HUES6 (cell line): ENCODE data around the gene GMDS.

ENCODE experiments used
- H3K27ac ChIP-seq: 2 replicates; pipeline ENCODE4 v1.7.0; 2013; ENCODE audit warnings: low read depth, mild to moderate bottlenecking, low read length, inconsistent platforms
- H3K27me3 ChIP-seq: 2 replicates; pipeline ENCODE4 v1.6.1; 2013; ENCODE audit warnings: low read length; ENCODE audit not compliant: control insufficient read depth, insufficient read depth
- H3K36me3 ChIP-seq: 2 replicates; pipeline ENCODE4 v1.6.1; 2013; ENCODE audit warnings: low read length; ENCODE audit not compliant: control insufficient read depth, insufficient read depth
- H3K4me1 ChIP-seq: 2 replicates; pipeline ENCODE4 v1.6.1; 2013; ENCODE audit warnings: low read length; ENCODE audit not compliant: control insufficient read depth, insufficient read depth
- H3K4me3 ChIP-seq: 2 replicates; pipeline ENCODE4 v1.5.1; 2013; ENCODE audit warnings: low read depth, low read length
- H3K9ac ChIP-seq: one replicate; pipeline ENCODE4 v1.6.1; 2013; ENCODE audit warnings: mild to moderate bottlenecking, low read length
- H3K9me3 ChIP-seq: 2 replicates; pipeline ENCODE4 v1.6.1; 2013; ENCODE audit warnings: low read depth, low read length; ENCODE audit not compliant: control insufficient read depth, insufficient read depth

The GMDS gene

DNA sequence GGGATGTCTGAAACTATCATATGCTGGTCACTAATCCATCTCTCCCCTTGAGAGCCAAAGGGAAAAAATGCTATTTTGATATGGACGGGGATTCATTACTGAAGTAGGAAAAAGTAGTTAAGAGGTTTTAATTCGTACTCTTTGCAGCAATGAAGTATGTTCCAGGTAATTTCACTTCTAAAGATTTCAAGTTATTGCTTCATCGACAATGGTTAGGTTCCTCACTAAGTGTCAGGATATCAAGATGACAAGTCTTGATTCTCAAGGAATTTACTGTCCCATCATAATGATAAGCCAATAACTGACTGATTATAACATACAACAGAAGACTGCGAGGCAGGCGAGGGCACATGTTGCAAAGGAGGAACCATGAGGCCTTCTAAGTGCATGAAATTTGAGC, 57.0 kb downstream of the GMDS start:
- Histone ChIP-seq H3K9ac (no peak overlapping the region), H3K4me3 (no peak overlapping the region), H3K36me3 (no peaks in the 10 kb centered on the region), H3K9me3 (no peaks in the 10 kb centered on the region; the same call in 1 of the 2 replicates), H3K27ac (no peak overlapping the region), H3K4me1 (peaks cover 14% of the 10 kb centered on the region; the same call in 1 of the 2 replicates), H3K27me3 (no peaks in the 10 kb centered on the region)

DNA sequence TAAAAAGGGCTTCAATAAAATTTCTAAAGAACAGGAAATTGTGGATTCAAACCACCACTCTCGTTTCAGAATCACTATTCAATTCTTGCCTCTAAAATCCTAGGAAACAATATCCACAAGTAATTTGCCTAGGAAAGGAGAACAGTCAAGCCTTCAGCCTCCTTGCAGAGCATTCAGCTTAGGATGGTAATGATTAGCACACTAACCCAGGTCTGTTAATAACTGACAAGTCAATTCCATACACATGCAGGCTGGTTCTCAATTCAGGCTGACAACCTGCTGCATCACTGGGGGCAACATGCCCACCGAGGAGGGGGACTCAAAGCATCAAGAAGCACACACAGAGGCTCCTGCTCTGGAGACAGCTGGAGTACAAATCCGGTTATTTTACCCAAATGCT, 57.6 kb downstream of the GMDS start:
- no peaks in the 10 kb centered on the region for H3K36me3 ChIP-seq
- H3K4me1 ChIP-seq, result peaks cover 14% of the 10 kb centered on the region; the same call in 1 of the 2 replicates
- H3K4me3 ChIP-seq, result no peak overlapping the region
- no peaks in the 10 kb centered on the region for H3K27me3 ChIP-seq
- H3K9me3 ChIP-seq, result no peaks in the 10 kb centered on the region; the same call in 1 of the 2 replicates
- no peak overlapping the region for H3K27ac ChIP-seq
- H3K9ac ChIP-seq, result no peak overlapping the region

DNA sequence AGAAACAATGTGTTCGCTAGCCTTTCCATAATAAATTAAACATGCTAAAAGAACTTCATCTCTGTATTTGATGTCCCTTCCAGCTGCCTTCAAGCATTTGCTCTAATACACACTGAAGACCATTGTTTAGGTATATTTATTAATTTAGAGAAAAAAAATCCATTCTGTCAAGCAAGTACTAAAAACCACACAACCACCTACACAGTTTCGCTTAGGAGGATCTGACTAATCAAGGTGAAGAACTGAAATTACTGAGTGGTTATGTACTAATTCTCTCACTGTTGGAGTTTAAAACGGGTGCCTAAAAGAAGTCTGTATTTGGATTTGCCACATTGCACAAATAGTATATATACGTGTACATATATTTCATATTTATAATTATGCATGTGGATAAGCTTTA, 58.9 kb downstream of the GMDS start:
- Histone ChIP-seq H3K27ac (no peak overlapping the region), H3K9ac (no peak overlapping the region), H3K4me1 (peaks cover 14% of the 10 kb centered on the region; the same call in 1 of the 2 replicates), H3K36me3 (no peaks in the 10 kb centered on the region), H3K9me3 (no peaks in the 10 kb centered on the region), H3K27me3 (no peaks in the 10 kb centered on the region), H3K4me3 (no peak overlapping the region)

DNA sequence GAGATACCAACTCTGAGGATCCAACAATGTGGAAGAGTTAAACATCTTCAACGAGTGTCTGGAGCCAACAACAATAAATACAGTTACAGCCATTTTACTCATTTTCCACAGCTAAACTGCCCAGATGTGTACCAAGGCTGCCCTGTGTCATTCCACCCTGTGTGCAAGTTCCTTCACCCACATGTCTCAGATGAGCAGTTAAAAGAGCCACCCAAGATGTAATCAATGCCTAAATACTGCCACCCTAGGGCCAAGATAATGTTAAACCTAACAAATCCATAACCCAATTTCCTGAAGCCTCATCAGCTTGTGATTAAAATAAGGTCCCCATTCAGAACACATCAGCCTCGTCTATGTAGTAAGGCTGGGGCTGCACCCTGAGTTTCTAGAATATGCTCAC, 59.9 kb downstream of the GMDS start:
- Histone ChIP-seq H3K27ac (no peak overlapping the region), H3K9ac (no peak overlapping the region), H3K4me3 (no peak overlapping the region), H3K9me3 (no peaks in the 10 kb centered on the region), H3K4me1 (peaks cover 14% of the 10 kb centered on the region; the same call in 1 of the 2 replicates), H3K27me3 (no peaks in the 10 kb centered on the region), H3K36me3 (no peaks in the 10 kb centered on the region)

DNA sequence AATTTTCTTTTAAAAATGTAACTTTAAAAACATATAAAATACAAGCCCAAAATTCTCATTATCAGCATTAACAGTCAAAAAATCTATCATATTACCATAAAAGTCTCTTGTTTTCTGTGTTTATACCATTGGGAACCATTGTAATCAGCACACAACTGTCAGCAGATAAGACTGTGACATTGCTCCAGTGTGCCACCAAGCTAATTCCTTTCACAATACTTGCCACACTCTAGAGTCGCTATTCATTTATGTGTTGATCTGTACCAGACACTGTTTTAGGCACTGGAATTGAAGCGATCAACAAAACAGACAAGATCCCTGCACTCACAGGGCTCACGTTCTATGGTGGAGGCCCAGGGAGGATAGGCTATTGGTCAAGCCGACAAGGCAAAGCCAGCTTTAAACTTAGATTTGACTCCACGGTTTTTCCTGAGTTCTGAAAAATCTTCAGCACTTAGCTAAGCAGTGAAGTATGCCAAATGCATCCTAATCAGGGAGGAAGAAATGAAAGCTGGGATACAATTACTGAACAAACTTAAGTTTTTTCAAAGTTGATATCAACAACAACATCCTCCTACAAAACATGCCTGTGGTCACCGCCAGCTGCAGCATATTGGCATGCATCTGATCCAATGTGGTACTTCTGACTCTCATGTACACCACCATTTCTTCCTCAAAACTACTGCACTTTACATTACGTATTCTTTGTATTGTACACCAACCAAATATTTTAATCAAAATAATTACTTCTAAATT, 60.5 kb downstream of the GMDS start:
- Histone ChIP-seq H3K9me3 (no peaks in the 10 kb centered on the region), H3K4me3 (no peak overlapping the region), H3K27ac (no peak overlapping the region), H3K4me1 (peaks cover 14% of the 10 kb centered on the region; the same call in 1 of the 2 replicates), H3K36me3 (no peaks in the 10 kb centered on the region), H3K9ac (no peak overlapping the region), H3K27me3 (no peaks in the 10 kb centered on the region)

DNA sequence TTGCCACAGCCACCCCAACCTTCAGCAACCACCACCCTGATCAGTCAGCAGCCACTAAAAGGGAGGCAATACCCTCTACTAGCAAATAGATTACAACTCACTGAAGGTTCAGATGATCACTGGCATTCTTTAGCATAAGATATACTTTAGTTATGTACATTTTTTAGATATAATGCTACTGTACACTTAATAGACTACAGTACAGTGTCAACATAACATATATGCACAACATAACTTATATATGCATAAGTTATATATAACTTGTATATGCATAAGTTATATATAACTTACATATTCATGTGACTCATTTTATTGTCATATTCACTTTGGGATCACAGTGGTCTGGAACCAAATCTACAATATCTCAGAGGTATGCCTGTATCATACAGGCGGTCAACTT, 61.7 kb downstream of the GMDS start:
- Histone ChIP-seq H3K27me3 (no peaks in the 10 kb centered on the region), H3K9me3 (no peaks in the 10 kb centered on the region), H3K36me3 (no peaks in the 10 kb centered on the region), H3K4me3 (no peak overlapping the region), H3K27ac (no peak overlapping the region), H3K9ac (no peak overlapping the region), H3K4me1 (peaks cover 13% of the 10 kb centered on the region; the same call in 1 of the 2 replicates)

GRCh38 chr6:2183246-2183645, 62.2 kb downstream of the GMDS start:
- H3K9ac ChIP-seq, result no peak overlapping the region
- H3K36me3 ChIP-seq, result no peaks in the 10 kb centered on the region
- no peaks in the 10 kb centered on the region for H3K27me3 ChIP-seq
- H3K9me3 ChIP-seq, result peaks cover 3% of the 10 kb centered on the region
- no peak overlapping the region for H3K4me3 ChIP-seq
- peaks cover 9% of the 10 kb centered on the region; the same call in 1 of the 2 replicates for H3K4me1 ChIP-seq
- H3K27ac ChIP-seq, result no peak overlapping the region

GRCh38 chr6:2182251-2182650, 63.2 kb downstream of the GMDS start:
- H3K4me3 ChIP-seq, result no peak overlapping the region
- no peaks in the 10 kb centered on the region for H3K36me3 ChIP-seq
- no peaks in the 10 kb centered on the region for H3K4me1 ChIP-seq
- H3K9ac ChIP-seq, result no peak overlapping the region
- peaks cover 8% of the 10 kb centered on the region for H3K9me3 ChIP-seq
- no peak overlapping the region for H3K27ac ChIP-seq
- H3K27me3 ChIP-seq, result no peaks in the 10 kb centered on the region

DNA sequence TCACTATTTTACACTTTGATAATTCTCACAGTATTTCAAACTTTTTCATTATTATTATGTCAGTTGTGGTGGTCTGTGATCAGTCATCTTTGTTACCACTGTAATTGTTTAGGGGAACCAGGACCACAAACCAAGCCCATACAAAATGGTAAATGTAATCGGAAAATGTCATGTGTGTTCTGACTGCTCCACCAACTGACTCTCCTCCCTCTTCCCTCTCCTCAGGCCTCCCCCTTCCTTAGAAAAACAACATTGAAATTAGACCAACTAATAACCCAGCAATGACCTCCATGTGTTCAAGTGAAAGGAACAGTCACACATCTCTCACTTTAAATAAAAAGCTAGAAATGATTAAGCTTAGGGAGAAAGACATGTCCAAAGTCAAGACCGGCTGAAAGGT, 63.8 kb downstream of the GMDS start:
- Histone ChIP-seq H3K4me3 (no peak overlapping the region), H3K27me3 (no peaks in the 10 kb centered on the region), H3K4me1 (no peaks in the 10 kb centered on the region)

DNA sequence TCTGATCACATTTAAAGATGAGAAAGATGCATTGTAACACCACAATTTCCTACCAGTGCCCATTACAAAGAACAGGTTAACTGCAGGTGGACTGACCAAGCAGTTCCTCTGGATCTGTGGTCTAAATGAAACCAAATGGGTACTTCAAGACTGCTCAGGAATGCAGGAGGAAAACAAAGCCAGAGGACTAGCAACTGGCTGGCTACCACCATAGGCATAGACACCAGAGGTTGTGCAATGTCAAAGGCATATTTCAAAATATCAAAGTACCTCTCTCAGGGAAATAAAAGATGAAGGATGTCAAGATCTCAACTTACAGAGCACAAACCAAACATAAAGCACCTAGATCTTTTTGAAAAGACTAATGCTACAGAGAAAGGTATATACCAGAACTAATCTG, 65.5 kb downstream of the GMDS start:
- peaks cover 8% of the 10 kb centered on the region for H3K9me3 ChIP-seq
- H3K9ac ChIP-seq, result no peak overlapping the region
- no peaks in the 10 kb centered on the region for H3K27me3 ChIP-seq
- H3K4me1 ChIP-seq, result 0 out of 2 replicates have a peak, but pooled peaks cover 3% of the 10 kb centered on the region
- no peak overlapping the region for H3K27ac ChIP-seq
- no peaks in the 10 kb centered on the region for H3K36me3 ChIP-seq
- H3K4me3 ChIP-seq, result no peak overlapping the region

More for the DNA sequence above, 63.8 kb downstream of the GMDS start:
- H3K9me3 ChIP-seq, result peaks cover 8% of the 10 kb centered on the region
- no peak overlapping the region for H3K27ac ChIP-seq
- H3K36me3 ChIP-seq, result no peaks in the 10 kb centered on the region
- no peak overlapping the region for H3K9ac ChIP-seq

DNA sequence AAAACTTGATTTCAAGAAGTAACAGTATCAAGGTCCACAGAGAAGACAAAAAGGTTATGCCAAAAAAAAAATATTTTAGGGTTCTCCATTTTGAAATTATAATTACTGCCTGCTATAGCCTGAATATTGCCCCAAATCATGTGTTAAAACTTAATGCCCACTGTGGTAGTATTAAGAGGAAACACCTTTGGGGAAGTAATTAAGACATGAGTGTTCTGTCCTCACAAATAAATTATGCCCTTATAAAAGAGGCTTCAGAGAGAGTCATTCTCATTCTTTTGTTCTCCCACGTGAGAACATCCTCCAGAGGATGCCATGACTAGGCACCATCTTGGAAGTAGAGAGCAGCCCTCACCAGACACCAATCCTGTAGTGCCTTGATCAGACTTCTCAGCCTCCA, 66.2 kb downstream of the GMDS start:
- no peaks in the 10 kb centered on the region for H3K27me3 ChIP-seq
- no peak overlapping the region for H3K9ac ChIP-seq
- H3K27ac ChIP-seq, result no peak overlapping the region
- 0 out of 2 replicates have a peak, but pooled peaks cover 3% of the 10 kb centered on the region for H3K4me1 ChIP-seq
- peaks cover 8% of the 10 kb centered on the region for H3K9me3 ChIP-seq
- no peak overlapping the region for H3K4me3 ChIP-seq
- no peaks in the 10 kb centered on the region for H3K36me3 ChIP-seq
